Activated naive CD4-positive, alpha-beta T cell (primary cell): ENCODE measurements around the gene ALG13.
"Not testable (repeated sequence)": the region's sequence is repeated elsewhere in the genome, so short reads cannot be mapped to it uniquely, and the experiment has no call there.

Source experiments
- DNase-seq, 4 experiments: peaks; one replicate each; lab custom pipeline; 2025; lab: John Stamatoyannopoulos, UW

ALG13 gene

DNA sequence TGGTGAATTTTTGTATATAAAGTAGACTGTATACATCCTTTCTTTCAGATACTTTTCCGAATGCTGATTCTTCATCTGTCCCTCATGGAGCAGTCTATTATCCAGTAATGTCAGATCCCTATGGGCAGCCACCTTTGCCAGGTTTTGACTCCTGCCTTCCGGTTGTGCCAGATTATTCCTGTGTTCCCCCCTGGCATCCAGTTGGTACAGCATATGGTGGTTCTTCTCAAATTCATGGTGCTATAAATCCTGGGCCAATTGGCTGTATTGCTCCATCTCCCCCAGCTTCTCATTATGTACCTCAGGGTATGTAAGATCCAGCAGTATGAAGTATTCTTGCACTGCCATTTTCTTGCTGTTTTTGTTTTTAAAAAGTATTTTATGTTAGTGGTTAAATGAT, 78.7 kb downstream of the ALG13 start:
- no peak for DNase-seq

DNA sequence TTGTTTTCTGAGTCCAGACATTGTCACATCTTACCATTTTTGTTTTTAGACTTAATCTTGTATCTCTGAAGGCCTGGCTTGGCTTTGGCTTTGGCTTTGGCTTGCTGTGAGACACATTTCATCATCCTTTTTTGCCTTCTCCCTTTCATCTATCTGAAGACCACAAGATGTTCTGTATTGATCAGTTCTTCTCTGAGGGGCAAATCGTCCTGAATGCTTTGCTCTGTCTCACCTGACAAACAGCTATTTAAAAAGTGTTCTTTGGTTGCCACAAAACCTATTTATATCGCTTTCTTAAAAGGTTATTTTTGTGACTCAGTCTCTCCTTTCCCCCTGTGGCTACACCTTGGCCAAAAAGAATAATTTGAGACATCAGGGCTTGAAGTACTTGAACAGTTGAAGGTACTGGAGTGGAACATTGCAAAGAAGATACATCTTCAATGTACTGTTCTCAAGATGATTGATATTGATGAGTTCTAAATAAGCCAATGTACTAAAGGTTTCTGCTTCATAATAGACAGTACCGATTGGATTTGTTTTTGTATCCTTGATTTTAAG, 80.7 kb downstream of the ALG13 start:
- DNase-seq: no peak

DNA sequence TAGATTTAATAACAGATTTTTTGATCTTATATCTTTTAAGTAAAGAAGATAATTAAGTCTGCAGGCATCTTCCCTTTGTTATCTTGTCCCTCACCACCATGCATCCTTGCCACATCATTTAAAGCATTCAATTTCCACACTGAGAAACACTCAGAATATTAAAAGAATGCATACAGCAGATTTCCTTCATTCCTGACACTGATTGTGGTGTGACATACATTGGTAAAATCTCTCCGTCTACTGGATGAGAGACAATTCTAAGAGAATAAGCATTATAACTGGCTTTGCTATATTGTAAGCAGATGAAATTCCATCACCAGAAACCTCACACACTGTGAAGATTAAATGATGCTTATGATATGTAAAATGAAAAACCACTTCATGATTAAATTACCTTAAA, 97.6 kb downstream of the ALG13 start:
- no peak for DNase-seq

DNA sequence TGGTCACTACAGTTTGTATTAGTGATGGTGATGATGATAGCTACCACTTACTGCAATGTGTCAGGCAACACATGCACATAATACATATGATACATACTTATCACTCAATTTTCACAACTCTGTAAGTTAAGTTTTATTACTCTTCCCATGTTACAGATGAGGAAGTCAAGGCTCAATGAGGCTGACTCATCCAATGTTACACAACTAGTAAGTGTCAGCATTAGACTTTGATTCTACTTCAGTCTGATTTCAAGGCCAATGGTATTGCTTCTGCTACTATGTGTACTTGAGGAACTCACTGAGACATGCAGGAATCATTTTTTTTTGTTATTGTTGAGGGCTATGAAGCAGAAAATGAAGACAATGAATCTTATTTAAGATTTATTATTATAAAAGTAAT, 98.6 kb downstream of the ALG13 start:
- DNase-seq: no peak

DNA sequence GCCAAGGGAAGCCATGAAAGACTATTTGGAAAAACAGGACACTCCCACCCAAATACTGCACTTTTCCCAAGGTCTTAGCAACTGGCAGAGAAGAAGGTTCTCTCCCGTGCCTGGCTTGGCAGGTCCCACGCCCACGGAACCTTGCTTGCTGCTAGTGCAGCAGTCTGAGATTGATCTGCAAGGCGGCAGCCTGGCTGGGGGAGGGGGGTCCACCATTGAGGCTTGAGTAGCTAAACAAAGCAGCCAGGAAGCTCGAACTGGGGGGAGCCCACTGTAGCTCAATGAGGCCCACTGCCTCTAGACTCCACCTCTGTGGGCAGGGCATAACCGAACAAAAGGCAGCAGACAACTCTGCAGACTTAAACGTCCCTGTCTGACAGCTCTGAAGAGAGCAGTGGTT, 103.7 kb downstream of the ALG13 start:
- DNase-seq: no peak

DNA sequence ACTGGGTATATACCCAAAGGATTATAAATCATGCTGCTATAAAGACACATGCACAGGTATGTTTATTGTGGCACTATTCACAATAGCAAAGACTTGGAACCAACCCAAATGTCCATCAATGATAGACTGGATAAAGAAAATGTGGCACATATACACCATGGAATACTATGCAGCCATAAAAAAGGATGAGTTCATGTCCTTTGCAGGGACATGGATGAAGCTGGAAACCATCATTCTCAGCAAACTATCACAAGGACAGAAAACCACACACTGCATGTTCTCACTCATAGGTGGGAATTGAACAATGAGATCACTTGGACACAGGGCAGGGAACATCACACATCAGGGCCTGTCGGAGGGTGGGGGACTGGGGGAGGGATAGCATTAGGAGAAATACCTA, 109.1 kb downstream of the ALG13 start:
- not testable (repeated sequence) for DNase-seq
